Mammary epithelial cell (primary cell): ENCODE measurements around the gene UBXN1.

Experiments used
- CTCF ChIP-seq, 2 donors: IDR thresholded peaks in 1 of 2; conservative IDR thresholded peaks in 1 of 2; 2 replicates each; pipeline ENCODE4 v1.5.1; 2011 to 2012; ENCODE audit warnings: inconsistent platforms in 2 of 2, low read length in 2 of 2, mild to moderate bottlenecking in 2 of 2, control low read depth in 1 of 2, low read depth in 1 of 2; ENCODE audit not compliant: insufficient read depth in 1 of 2; ENCODE audit errors: extremely low read depth in 1 of 2
- EZH2 ChIP-seq: IDR thresholded peaks from 2 replicates; pipeline ENCODE4 v1.6.1; 2012; ENCODE audit warnings: low read length, inconsistent platforms, borderline replicate concordance

- no peak for TF ChIP-seq EZH2
- TF ChIP-seq CTCF (conservative IDR thresholded peaks at IDR 0.05 in 1 of 2, IDR thresholded peaks at IDR 0.05 in 1 of 2; ENCODE audit: extremely low read depth in 1 of 2, insufficient read depth in 1 of 2, low read depth in 1 of 2, low read length in 2 of 2), result no peak
Observed at GRCh38 chr11:62709247-62710000, 30.6 kb upstream of the UBXN1 start.
